ENCODE measurements around the gene DDOST. TPM values are rescaled to one million over a fixed set of nuclear protein-coding genes. Genes with fewer than 3 reads are reported as not detected.

DDOST gene
- total and polyA plus RNA-seq, 2 experiments from 2014 or later: 151 to 270 TPM

GRCh38 chr1:20630729-20631128, 30.4 kb downstream of the DDOST start (continued):
- TF ChIP-seq ZNF462 (CRISPR knock-in tag; IDR thresholded peaks at IDR 0.05) (no peak), CREB1 (CRISPR knock-in tag; IDR thresholded peaks at IDR 0.05; ENCODE audit: low read depth) (no peak), EZH2 (IDR thresholded peaks at IDR 0.05; ENCODE audit: low read depth, unreplicated experiment) (no peak), EZH2phosphoT487 (IDR thresholded peaks at IDR 0.05; ENCODE audit: unreplicated experiment) (no peak), STAT1 (IDR thresholded peaks at IDR 0.05; ENCODE audit: unreplicated experiment) (no peak), ZNF331 (CRISPR knock-in tag; IDR thresholded peaks at IDR 0.05; ENCODE audit: low read depth) (no peak)

GRCh38 chr1:20626524-20626923, 34.6 kb downstream of the DDOST start:
- peaks cover 13% of the 10 kb centered on the region; the same call in 1 of the 2 replicates for H3K36me3 ChIP-seq (ENCODE audit: insufficient read depth)
- peak overlapping the region; percentile 63; the same call in 1 of the 2 replicates for H2AFZ ChIP-seq
- H3K9me2 ChIP-seq (ENCODE audit: insufficient read depth): 0 out of 2 replicates have a peak, but pooled peaks cover 6% of the 10 kb centered on the region
- no peak for DNase-seq (ENCODE audit: low spot score)
- Mint-ChIP-seq H3K27ac (no peak overlapping the region), H3K4me1 (peaks cover 31% of the 10 kb centered on the region), H3K9me3 (peaks cover 41% of the 10 kb centered on the region), H3K27me3 (ENCODE audit: insufficient read depth, low read depth, poor library complexity) (peaks cover 3% of the 10 kb centered on the region), H3K36me3 (ENCODE audit: low read depth) (peaks cover 28% of the 10 kb centered on the region), H3K4me3 (no peak overlapping the region)
- H3F3A ChIP-seq (replicated peaks; ENCODE audit: low read depth): peaks cover 9% of the 10 kb centered on the region; the same call in 1 of the 2 replicates
- H3K27ac ChIP-seq (ENCODE audit: low read depth): peak overlapping the region; percentile 92
- H3K4me3 ChIP-seq: no peak overlapping the region; the same call in 1 of the 2 replicates
- H3K4me2 ChIP-seq: peak overlapping the region; percentile 68
- peaks cover 30% of the 10 kb centered on the region for H3K4me1 ChIP-seq (ENCODE audit: insufficient read depth)
- no peaks in the 10 kb centered on the region for H3K79me2 ChIP-seq (replicated peaks; ENCODE audit: insufficient read depth)
- H3K27me3 ChIP-seq (ENCODE audit: insufficient read depth): no peaks in the 10 kb centered on the region
- ATAC-seq: no peak
- no peak for TF ChIP-seq JUNB (IDR thresholded peaks at IDR 0.05; ENCODE audit: unreplicated experiment)
- TF ChIP-seq ZNF331 (CRISPR knock-in tag; IDR thresholded peaks at IDR 0.05; ENCODE audit: low read depth): no peak
- no peak for TF ChIP-seq POLR2AphosphoS5 (IDR thresholded peaks at IDR 0.05; ENCODE audit: low read depth)
- TF ChIP-seq EZH2phosphoT487 (IDR thresholded peaks at IDR 0.05; ENCODE audit: unreplicated experiment): no peak
- no peak for TF ChIP-seq ZNF114 (CRISPR knock-in tag; IDR thresholded peaks at IDR 0.05)
- no peak for TF ChIP-seq ETS1 (IDR thresholded peaks at IDR 0.05)
- TF ChIP-seq STAT1 (IDR thresholded peaks at IDR 0.05; ENCODE audit: unreplicated experiment): no peak
- H4K20me1 ChIP-seq (replicated peaks; ENCODE audit: insufficient read depth): no peaks in the 10 kb centered on the region

All from GM23338 (cell line).